Epidermal melanocyte (primary cell): ENCODE measurements around the gene APOLD1.
"Not testable (repeated sequence)": the region's sequence is repeated elsewhere in the genome, so short reads cannot be mapped to it uniquely, and the experiment has no call there.

Experiments used
- DNase-seq: peaks from one replicate; pipeline ENCODE4 v3.0.0; 2011; ENCODE audit warnings: low spot score; ENCODE audit not compliant: insufficient read length

The APOLD1 gene

DNA sequence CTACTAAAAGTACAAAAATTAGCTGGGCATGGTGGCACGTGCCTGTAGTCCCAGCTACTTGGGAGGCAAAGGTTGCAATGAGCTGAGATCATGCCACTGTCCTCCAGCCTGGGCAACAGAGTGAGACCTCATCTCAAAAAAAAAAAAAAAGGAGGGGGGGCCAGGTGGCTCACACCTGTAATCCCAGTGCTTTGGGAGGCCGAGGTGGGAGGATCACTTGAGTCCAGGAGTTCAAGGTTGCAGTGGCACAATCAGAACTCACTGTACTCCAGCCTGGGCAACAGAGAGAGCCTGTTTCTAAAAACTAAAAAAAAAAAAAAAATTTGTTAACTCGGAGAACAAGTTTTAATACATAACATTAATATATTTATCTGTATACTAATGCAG lies 22.1 kb downstream of the APOLD1 start:
- not testable (repeated sequence) for DNase-seq

DNA sequence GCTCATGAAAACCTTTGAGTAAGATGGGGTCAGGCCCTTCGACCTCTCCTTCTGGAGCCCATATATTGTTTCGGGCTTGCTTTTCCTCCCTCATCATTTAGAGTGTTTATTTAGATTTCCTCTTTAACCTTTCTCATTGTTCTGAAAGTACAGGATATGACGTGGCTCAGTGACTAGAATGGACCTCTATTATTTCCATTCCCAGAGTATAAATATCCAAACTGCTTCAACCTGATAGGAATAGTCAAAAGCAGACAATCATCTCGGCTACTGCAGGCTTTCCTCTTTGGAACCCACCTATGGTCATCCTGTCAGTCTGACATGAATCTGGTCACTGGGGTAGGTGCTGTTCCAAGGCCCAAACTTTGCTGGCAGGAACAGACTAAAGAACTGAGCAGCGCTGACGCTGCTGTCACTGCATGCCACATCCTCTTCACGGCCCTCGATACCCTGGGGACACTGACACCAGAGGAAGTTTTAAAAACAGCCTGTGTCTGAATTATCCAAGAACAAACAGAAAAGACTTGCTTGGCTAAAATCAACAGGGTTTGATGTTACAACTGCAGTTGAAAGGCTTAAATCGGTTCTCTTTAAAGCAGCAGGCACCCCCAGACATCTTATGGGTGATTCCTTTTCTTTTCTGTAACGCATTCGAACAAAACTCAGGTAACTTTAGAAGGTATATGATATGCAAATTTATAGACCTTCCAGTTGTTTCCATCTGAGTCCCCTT lies 22.7 kb downstream of the APOLD1 start:
- no peak for DNase-seq

DNA sequence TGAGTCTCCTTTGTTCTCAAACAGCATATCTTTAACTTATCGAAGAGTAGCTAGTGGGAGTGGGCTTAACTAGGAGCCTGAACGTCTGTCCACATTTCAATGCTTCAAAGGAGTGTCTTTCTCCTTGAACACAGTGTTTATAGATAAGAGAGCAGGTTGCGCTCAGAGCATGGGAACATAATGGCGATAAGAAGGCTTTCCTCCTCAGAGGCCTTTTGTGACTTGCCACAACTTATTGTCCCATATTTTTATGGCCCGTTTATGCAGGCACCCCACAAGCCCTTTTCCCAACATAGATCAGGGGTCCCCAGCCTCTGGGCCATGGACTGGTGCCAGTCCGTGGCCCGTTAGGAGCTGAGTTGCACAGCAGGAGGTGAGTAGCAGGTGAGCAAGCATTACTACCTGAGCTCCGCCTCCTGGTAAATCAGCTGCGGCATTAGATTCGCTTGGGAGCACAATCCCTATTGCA lies 25.1 kb downstream of the APOLD1 start:
- DNase-seq, result no peak

DNA sequence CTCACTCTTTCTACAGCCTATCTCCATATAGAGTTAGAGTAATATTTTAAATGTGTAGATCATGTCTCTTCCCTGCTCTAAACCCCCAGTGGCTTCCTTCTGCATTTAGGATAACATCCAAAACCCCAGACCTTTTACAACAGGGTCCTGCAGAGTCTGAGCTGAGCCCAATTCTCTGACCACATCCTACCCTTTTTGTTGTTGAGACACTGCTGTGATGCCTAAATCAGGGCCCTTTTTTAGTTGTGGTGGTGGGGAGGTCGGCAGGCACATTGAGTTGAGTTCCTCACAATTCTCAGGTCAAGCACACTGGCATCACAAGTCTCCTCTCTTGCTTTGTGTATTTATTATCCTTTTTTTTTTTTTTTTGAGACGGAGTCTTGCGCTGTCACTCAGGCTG lies 25.9 kb downstream of the APOLD1 start:
- DNase-seq, result no peak

- DNase-seq, result no peak
These were observed 26.7 kb downstream of the APOLD1 start for GRCh38 chr12:12812174-12812573.

DNA sequence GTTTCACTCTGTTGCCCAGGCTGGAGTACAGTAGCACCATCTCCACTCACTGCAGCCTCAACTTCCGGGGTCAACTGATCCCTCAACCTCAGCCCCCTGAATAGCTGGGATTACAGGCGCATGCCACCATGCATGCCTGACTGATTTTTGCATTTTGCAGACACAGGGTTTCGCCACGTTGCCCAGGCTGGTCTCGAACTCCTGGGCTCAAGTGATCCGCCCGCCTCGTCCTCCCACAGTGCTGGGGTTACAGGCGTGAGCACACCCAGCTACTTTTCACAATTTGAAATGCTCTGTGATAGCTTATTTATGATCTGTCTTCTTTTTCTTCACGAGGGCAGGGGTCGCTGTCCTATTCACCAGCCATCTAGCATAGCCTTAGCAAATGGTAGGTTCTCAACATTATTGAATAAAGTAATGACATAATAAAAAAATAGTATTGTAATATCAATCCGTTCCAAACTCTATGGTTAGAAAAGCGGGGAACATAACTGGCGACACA lies 27.2 kb downstream of the APOLD1 start:
- no peak for DNase-seq

GRCh38 chr12:12813120-12814101 lies 28.0 kb downstream of the APOLD1 start, which contains the start of gene DDX47:
DDX47 (plus strand) TSS chr12:12813346; CDS start chr12:12813368, 22 bp downstream.
- peak; percentile 75 for DNase-seq

DNA sequence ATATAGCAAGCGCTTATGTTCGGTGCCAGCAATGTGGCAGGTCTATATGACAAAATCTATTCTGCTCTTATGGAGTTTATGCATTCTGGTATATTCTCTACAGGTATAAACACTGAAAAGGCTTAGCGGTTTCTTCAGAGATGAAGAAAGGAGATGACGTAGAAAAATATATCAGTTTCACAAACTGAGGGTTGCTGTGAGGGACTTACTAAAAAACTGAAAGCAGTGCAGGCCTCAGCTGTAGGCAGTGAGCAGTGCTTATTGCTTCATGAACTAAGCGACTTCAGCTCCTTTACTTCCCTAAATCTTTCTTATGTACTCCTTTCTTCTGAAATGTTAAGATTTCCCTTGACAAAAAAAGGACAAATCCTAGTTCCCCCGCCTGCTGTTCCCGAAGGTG lies 32.2 kb downstream of the APOLD1 start:
- DNase-seq, result no peak

DNA sequence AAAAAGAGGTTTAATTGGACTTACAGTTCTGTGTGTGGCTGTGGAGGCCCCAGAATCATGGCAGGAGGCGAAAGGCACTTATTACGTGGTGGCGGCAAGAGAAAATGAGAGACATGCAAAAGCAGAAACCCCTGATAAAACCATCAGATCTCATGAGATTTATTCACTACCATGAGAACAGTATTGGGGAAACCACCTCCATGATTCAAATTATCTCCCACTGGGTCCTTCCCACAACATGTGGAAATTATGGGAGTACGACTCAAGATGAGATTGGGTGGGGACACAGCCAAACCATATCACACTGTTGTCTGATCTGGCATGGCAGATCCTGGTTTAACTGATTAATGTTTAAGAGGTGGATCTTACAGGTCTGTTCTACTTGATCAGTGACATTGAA lies 33.2 kb downstream of the APOLD1 start:
- DNase-seq, result no peak

DNA sequence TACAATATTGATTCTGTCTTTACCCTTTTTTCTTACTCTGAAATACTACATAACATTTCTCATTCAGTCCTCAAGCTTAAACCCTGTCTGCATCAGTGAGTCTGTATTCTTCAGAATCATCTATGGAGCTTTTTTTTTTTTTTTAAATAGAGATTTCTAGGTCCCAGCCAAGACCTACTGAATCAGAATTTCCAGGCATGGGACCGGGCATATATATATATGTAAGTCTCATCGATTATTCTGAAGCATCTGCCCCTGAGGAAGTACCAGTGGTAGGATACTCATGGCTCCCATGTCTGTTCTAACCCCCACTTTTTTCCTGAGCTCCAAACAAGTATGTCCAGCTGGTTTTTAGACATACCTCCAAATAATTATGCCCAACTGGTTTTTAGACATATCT lies 33.8 kb downstream of the APOLD1 start:
- DNase-seq, result no peak

GRCh38 chr12:12819752-12820311 lies 34.4 kb downstream of the APOLD1 start:
- DNase-seq, result peak; percentile 36

DNA sequence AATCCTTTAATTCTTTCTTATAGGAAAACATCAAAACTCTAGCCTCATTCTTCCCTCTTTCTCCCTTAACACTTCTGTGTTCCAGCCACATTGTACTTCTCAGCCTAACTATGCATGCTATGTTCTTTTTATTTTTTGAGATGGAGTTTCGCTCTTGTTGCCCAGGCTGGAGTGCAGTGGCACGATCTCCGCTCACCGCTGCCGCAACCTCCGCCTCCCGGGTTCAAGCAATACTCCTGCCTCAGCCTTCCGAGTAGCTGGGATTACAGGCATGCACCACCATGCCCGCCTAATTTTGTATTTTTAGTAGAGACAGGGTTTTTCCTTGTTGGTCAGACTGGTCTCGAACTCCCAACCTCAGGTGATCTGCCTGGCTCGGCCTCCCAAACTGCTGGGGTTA lies 34.9 kb downstream of the APOLD1 start:
- DNase-seq, result not testable (repeated sequence)

DNA sequence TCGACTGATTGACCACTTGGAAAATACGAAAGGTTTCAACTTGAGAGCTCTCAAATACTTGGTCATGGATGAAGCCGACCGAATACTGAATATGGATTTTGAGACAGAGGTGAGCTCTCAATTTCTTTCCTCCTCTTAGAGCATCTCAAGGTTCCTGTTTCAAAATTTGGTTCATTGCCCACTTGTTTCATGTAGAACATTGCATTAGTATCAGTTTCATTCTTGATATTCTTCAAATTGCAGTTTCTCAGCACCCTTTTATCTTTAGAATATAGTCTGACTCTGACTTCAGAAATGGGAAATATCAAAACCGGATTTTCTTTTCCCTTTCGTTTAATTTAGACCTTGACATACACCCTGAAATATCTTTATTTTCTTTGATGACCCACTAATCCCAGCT lies 36.5 kb downstream of the APOLD1 start:
- DNase-seq, result no peak

GRCh38 chr12:12822886-12823285 lies 37.4 kb downstream of the APOLD1 start:
- no peak for DNase-seq

- no peak for DNase-seq
These were observed 37.8 kb downstream of the APOLD1 start for GRCh38 chr12:12823300-12823699.

DNA sequence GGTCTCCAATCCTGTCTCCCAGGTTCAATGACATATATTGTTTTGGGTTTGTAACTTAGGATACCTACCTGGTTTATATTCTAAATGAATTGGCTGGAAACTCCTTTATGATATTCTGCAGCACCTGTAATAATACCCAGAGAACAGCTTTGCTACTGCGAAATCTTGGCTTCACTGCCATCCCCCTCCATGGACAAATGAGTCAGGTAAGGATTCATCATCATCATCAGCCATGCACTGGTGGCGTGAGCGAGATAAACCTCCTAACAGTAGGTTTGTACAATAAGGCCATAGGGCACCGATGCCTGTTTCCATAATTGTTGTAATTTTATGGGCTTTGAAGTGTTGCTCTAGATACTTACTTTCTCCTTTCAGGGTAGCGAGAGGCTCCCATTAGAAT lies 38.4 kb downstream of the APOLD1 start:
- no peak for DNase-seq

- DNase-seq, result no peak
These were observed 50.1 kb downstream of the APOLD1 start for GRCh38 chr12:12835378-12836146.

- DNase-seq, result no peak
These were observed 51.1 kb downstream of the APOLD1 start for GRCh38 chr12:12836571-12836970.

GRCh38 chr12:12837025-12837812 lies 51.8 kb downstream of the APOLD1 start:
- DNase-seq, result peak; percentile 63

GRCh38 chr12:12837813-12838153 lies 52.3 kb downstream of the APOLD1 start:
- DNase-seq, result no peak
